Activated CD4-positive, alpha-beta T cell treated with anti-CD3 and anti-CD28 coated beads for 36 hours (primary cell): ENCODE measurements around the gene PHGDH. TPM values are rescaled to one million over a fixed set of nuclear protein-coding genes. Genes with fewer than 3 reads are reported as not detected.

Experiments used
- ATAC-seq: fragments of 200-7000 bp; cut with Tn5 transposase; one replicate; pipeline ENCODE4 v1.10.0; 2021; ENCODE audit warnings: mild to moderate bottlenecking, moderate library complexity
- CTCF ChIA-PET: fragments of 350-600 bp; sonication (Branson Sonifier 250); formaldehyde crosslinking; loops from one replicate; lab custom pipeline; 2021; ENCODE audit warnings: antibody characterized with exemption; lab: Charles Lee
- POLR2A ChIA-PET: fragments of 350-600 bp; sonication (Branson Sonifier 250); formaldehyde crosslinking; loops from one replicate; lab custom pipeline; 2021; ENCODE audit warnings: antibody characterized with exemption, inconsistent platforms; lab: Charles Lee
- DNase-seq: peaks from one replicate; pipeline ENCODE4 v3.0.0-alpha.2; 2020
- H3K27ac Mint-ChIP-seq: one replicate; pipeline ENCODE4 v1.8.0; 2021; ENCODE audit warnings: mixed read lengths
- H3K27me3 Mint-ChIP-seq: one replicate; pipeline ENCODE4 v1.8.0; 2021; ENCODE audit warnings: mixed read lengths
- H3K36me3 Mint-ChIP-seq: one replicate; pipeline ENCODE4 v1.8.0; 2021; ENCODE audit warnings: low read depth, mixed read lengths
- H3K4me1 Mint-ChIP-seq: one replicate; pipeline ENCODE4 v1.8.0; 2021; ENCODE audit warnings: mixed read lengths
- H3K4me3 Mint-ChIP-seq: one replicate; pipeline ENCODE4 v1.8.0; 2021; ENCODE audit warnings: mild to moderate bottlenecking, moderate library complexity, mixed read lengths
- H3K9me3 Mint-ChIP-seq: one replicate; pipeline ENCODE4 v1.8.0; 2021; ENCODE audit warnings: low read depth, mixed read lengths
- intact Hi-C, 2 experiments: fragments of 100-400 bp; cut with DNase I in 1 of 2; cut with micrococcal nuclease in 1 of 2; formaldehyde crosslinking; loops; one replicate each; pipeline versions ENCODE4 v1.14.2 to v1.15.1; 2022 to 2024; cut with DNase I, micrococcal nuclease
- total RNA-seq, 2 experiments: library from RNA; stranded (reverse); gene quantifications; one replicate each; pipeline ENCODE4 v1.2.3, GENCODE V29; 2021

The PHGDH gene
- total RNA-seq, 2 experiments from 2014 or later, result 198 to 259 TPM

DNA sequence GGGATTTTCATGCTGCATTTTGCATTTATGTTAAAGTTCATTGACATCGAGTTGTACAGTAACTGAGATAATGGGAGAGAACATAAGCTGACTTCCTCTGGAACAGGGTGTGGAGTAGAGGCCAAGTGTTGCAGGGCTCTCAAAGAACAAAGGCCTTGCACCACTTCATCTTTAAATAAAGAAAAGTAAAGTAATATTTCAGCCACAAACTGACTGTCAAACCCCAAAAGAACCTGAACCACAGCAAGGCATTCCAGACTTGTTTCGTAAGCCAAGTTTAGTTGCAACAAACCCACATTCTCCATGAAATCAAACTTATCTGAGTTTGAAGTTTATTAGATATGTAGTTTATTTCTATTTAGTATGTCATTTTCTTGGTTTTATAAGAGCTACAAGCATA is 76.0 kb downstream of the PHGDH start:
- ATAC-seq, result no peak
- Mint-ChIP-seq H3K36me3 (no peaks in the 10 kb centered on the region), H3K9me3 (no peaks in the 10 kb centered on the region), H3K27ac (no peak overlapping the region), H3K27me3 (peaks cover 5% of the 10 kb centered on the region), H3K4me1 (peaks cover 6% of the 10 kb centered on the region), H3K4me3 (no peak overlapping the region)
- ChIA-PET POLR2A (no interaction called here), CTCF (interaction anchor here (2.5 kb wide), 1 partner anchor 21 kb away, joined by 11 read pairs; no protein-coding TSS in a partner anchor)
- no peak for DNase-seq
- intact Hi-C loops, result no loop called here

DNA sequence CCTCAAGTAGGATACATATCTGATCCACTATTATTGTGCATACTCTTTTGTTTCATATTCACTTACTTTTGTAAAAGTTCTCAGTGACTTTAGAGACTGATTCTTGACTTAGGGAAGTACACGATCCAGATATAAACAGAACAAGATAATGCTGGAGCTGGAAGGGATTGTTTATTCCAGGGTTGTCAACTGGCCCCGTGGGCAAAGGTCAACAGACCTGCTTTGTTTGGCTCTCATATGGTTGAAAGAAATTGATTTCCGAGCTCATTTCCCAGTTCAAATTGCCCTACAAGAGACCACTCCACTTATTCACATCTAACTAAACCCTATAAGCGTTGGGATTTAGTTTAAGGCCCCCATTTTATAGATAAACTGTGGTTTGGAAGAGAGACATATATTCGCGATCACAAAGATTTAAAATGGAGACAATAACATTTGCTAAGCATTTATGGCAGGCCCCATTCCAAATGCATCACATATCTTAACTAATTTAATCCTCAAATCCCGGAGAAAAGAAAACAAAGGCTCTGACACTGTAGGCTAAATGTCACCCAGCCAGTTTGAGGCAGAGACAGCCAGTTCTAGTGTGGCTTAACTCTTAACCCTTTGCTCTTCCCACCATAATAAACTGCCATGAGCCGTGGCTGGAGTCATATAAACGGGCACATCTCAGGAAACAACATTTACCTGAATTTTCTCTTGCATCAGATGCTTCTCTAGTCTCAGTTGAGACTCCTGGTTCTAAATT is 78.9 kb downstream of the PHGDH start:
- DNase-seq (no peak), ATAC-seq (no peak)
- H3K4me1 Mint-ChIP-seq, result peaks cover 6% of the 10 kb centered on the region
- no peak overlapping the region for H3K27ac Mint-ChIP-seq
- intact Hi-C loops, result no loop called here
- ChIA-PET CTCF (interaction anchor here (1.5 kb wide), 1 partner anchor 18 kb away, joined by 7 read pairs; no protein-coding TSS in a partner anchor), POLR2A (no interaction called here)
- peaks cover 2% of the 10 kb centered on the region for H3K27me3 Mint-ChIP-seq
- H3K36me3 Mint-ChIP-seq, result no peaks in the 10 kb centered on the region
- H3K9me3 Mint-ChIP-seq, result no peaks in the 10 kb centered on the region
- H3K4me3 Mint-ChIP-seq, result no peak overlapping the region

DNA sequence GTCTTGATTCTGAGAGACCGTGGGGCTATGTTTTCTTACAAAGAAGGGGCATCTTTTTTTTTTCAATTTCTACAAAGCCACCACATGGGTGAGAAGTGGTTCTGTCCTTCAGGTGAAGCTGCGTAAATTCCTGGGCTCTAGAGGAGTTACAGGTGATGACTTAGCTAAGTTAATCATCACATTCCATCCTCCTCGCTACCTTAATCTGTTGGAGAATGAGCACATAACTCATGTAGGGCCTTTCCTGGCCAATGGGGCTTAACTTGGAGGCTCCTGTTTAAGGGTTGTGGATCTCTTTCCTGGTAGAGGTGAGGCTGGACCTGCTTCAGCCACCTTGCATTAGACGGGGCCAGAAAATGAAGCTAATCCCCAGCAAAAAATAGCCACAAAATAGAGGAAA is 79.6 kb downstream of the PHGDH start:
- peaks cover 2% of the 10 kb centered on the region for H3K27me3 Mint-ChIP-seq
- no peak overlapping the region for H3K4me3 Mint-ChIP-seq
- CTCF ChIA-PET, result interaction anchor here (0.7 to 1.5 kb wide), 2 partner anchors 18 to 36 kb away, joined by 3 to 7 read pairs; no protein-coding TSS in a partner anchor
- POLR2A ChIA-PET, result no interaction called here
- intact Hi-C loops, result no loop called here
- H3K36me3 Mint-ChIP-seq, result no peaks in the 10 kb centered on the region
- H3K27ac Mint-ChIP-seq, result no peak overlapping the region
- ATAC-seq, result no peak
- no peaks in the 10 kb centered on the region for H3K9me3 Mint-ChIP-seq
- H3K4me1 Mint-ChIP-seq, result peaks cover 1% of the 10 kb centered on the region
- no peak for DNase-seq

Other genes starting within 250 kb of the PHGDH start
- gene HSD3B1, start 204.7 kb upstream of the PHGDH start, total RNA-seq, result not detected
- gene ZNF697, start 63.7 kb upstream of the PHGDH start, total RNA-seq, result under 1 TPM; 0.50 to 0.63 TPM
- not detected for gene HMGCS2, start 57.0 kb downstream of the PHGDH start, total RNA-seq
- gene REG4, start 99.5 kb downstream of the PHGDH start, total RNA-seq, result under 1 TPM; 0.34 to 0.47 TPM
- not detected for gene ADAM30, start 184.6 kb downstream of the PHGDH start, total RNA-seq